ENCODE results near the gene CRTC1.

Gene CRTC1

GRCh38 chr19:18651733-18652132, 31.7 kb upstream of the CRTC1 start:
- no peak for DNase-seq

- no peak for DNase-seq
Measured at GRCh38 chr19:18653853-18654252, 29.6 kb upstream of the CRTC1 start.

- DNase-seq, result no peak
Measured at GRCh38 chr19:18654469-18654868, 29.0 kb upstream of the CRTC1 start.

GRCh38 chr19:18655173-18655844, 28.2 kb upstream of the CRTC1 start:
- no peak for DNase-seq

DNA sequence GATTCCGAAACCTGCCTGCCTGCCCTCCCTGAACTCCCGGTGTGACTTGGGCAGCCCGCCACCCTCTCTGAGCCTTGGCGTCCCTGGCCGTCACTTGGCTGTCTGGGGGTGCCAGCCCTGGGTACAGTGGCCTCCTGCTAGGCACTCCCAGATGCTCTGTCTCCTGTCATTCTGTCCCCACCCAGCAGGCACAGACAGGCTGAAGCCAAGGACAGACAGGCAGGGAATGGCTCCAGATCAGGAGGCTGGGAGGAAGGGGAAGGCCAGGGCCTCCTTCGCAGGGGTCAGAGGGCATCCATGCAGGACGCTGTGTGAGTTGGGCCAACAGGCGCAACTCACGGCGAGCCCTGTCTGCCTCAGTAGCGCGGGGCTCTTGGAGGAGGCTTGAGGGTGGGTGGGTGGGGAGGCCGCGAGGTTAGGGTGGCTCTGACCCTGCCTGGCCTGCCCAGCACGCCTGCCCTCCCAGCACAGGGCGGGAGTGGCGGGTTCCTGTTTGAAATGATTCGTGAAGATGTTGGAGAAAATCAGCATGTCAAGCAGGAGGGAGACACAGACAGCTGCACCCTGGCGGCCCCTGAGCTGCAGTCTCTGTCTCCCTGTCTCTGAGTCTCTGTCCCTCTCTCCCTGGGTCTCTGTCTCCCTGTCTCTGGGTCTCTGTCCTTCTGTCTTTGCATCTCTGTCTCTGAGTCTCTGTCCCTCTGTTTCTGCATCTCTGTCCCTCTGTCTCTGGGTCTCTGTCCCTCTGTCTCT, 27.0 kb upstream of the CRTC1 start:
- no peak for DNase-seq

DNA sequence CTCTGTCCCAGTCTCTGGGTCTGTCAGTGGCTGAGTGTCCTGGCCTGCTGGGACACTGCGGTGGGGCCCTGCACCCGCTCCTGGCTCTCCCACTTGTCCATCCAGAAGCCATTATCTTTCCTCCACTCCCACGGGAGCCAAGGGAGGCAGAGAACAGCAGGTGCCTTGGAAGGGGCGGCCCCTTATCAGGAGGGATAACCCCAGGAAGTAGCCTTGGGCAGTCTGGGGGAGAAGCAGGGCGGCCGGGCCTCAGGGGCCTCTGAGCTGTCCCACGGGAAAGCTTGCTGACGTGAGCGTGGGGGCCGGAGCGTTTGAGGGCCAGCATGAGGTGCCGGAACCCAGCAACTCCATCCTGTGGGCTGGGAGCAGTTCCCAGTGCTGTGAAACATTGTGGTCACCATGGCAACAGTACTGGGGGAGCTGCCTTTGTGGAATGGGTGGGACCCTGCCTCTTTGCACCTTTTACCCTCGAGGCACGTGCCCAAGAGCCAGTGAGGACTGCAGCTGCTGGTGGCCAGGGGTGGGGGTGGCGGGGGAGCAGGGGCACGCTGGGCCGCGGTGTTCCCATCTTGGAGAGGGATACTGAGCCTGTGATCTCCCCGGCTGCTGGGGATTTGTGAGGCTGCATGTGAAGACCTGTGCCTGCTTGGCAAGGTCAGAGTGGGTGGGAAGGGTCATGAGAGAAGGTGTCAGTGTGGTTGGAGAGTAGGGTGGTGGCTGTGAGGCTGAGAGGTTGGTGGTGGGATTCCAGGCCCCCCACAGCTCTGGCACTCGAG, 25.7 kb upstream of the CRTC1 start:
- DNase-seq, result no peak

DNA sequence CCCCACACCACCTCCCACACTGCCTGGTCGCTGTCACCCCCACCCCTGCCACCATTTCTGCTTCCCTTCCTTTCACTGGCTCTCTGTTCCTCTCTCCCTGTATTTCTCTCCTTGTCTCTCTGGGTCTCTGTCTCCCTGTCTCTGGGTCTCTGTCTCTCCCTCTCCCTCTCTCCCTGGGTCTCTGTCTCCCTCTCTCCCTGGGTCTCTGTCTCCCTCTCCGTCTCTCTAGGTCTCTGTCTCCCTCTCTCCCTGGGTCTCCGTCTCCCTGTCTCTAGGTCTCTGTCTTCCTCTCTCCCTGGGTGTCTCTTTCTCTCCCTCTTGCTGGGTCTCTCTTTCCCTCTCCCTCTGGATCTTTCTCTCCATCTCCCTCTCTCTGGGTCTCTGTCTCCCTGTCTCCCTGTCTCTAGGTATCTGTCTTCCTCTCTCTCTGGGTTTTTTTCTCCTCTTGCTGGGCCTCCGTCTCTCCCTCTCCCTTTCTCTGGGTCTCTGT, 25.1 kb upstream of the CRTC1 start:
- no peak for DNase-seq

DNA sequence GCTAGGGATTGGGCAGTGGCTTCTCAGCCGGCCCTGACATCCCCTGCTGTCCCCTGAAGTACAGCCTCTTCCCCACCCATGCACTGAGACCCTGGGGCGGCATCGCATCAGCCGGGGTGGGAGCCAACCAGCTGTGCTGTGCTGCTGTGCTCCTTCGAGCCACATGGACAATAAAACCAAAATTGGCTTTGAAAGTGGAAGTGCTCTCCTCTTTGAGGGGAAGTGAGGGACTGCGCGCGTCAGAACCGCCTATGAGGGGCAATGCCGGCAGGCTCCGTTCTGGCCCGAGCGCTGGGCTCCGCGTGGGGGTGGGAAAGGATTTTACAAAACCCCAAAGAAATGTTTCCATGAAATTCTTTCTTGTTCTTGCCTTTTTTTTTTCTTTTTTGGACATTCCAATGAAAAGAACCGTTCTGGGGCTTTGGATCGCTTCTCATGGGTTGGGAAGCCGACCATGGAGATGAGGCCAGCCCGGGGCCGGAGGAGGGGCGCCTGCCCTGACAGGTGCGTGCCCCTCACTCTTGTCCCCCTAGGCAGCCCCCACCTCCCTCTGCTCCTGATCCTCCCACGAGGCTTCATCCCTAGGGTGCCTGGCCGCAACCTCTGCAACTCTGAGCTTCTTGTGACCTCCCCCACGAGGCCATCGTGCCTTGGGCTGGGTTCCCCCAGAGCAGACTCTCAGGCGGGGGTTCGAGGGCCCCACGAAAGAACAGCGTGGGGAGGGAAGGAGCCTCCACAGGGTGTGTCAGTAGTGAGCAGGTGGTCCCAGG, 24.0 kb upstream of the CRTC1 start:
- no peak for DNase-seq

DNA sequence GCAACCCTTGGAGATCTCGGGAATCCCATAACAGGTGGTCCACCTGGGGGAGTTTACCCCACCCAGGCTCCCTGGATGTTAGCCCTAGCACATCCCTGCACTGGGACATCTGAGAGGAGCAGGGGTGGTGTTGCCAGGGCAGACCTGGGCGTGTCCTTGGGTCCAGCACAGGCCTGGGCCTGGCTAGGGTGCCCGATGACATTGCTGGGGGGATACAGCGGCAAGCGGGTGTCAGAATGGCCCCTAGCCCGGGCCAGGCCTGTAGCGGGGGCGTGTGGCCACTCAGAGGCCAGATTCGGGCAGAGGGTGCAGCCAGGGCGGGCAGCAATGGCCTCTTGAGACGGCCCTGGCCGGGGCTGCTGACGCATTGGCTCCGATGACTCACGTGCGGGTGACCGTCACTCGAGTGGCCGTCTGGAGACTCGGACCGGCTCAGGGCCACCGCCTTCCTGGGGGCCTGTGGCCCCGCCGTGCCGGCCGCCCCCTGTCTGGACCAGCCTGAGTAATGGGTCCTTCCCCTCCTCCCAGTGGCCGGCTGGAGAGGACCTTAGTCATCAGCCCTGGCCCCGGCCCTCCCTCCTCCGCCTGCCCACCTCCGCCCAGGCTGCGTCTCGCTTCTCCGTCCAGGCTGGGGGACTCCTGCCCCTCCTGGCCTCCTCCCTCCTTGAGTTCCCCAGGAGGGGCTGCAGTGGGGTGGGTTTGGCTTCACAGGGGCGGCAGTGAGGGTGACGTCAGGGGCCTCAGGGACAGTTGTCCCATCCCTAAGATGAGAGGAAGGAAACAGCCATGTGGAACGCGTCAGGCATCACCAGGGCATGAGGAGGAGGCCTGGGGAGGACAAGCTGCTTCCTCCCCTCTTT, 23.2 kb upstream of the CRTC1 start:
- no peak for DNase-seq

DNA sequence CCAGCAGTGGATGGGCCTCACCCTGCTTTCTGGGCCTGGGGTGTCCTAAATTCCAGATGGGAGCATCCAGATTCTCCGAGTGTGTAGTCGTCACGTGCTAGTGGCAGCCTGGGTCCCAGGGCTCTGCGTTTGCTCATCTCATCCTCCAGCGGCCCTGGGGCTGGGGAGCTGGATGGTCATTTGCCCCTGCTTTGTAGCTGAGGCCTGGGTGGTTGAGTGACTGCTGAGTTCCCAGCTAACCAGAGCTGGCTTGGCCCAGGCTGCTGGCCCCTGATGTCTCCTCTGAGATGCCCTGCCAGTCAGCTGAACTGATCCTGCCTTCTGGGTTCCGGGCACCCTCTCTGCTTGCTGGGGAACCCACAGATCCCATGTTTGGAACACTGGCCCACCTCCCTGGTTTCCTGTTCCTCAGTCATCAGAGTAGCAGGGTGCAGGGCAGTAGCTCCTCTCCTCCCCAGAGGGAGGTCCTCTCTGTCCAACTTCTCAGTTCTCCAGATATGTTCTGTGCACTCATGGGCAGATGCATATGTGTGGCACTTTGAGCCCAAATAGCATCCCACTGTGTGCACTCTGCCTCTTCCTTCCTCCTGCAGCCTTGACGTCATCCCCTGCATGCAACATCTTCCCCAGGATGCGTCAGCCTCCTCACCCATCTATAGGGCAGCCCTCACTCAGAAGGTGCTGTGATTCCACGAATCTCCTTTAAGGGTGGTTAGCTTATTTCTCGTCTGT, 22.4 kb upstream of the CRTC1 start:
- no peak for DNase-seq

GRCh38 chr19:18662972-18663732, 20.3 kb upstream of the CRTC1 start:
- DNase-seq, result no peak

- peak; percentile 9 for DNase-seq
Measured at GRCh38 chr19:18663940-18664530, 19.4 kb upstream of the CRTC1 start.

GRCh38 chr19:18665771-18666202, 17.7 kb upstream of the CRTC1 start:
- DNase-seq, result no peak

DNA sequence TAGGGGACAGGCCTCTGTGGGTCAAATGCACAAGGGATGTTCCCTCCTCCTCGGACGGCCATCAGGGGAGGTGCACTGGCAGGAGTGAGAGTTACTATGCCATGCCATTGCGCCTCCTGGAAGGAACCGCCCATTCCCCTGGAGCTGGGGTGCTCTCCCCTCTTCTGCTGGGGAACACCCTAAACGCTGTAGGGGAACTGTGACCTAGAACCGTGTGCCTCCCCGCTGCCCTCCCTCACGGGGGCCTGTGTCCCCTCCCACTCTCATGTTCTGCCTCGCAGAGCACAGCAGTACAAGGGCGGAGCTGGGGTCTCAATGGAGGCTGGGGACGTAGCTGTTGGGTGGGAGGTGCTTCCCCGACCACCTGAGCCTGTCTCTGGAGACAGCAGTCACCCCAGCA, 17.2 kb upstream of the CRTC1 start:
- no peak for DNase-seq

DNA sequence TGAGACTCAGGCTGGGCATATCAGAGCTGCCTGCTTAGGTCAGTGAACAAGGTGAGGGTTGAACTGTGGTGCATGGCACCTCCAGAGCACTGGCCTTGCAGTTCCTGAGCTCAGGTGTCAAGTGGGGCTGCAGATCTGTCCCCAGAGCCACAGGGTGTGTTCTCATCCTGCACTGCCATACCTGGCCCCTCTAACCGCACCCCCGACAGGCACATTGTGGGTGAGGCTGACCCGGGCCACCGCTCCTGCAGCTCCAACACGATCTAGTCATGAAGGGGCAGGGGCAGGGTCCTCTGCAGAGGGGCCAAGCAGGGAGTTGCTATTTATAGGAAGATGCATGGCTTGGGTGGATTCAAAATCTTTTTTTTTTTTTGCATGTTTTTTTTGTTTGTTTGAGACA, 16.7 kb upstream of the CRTC1 start:
- DNase-seq, result no peak

DNA sequence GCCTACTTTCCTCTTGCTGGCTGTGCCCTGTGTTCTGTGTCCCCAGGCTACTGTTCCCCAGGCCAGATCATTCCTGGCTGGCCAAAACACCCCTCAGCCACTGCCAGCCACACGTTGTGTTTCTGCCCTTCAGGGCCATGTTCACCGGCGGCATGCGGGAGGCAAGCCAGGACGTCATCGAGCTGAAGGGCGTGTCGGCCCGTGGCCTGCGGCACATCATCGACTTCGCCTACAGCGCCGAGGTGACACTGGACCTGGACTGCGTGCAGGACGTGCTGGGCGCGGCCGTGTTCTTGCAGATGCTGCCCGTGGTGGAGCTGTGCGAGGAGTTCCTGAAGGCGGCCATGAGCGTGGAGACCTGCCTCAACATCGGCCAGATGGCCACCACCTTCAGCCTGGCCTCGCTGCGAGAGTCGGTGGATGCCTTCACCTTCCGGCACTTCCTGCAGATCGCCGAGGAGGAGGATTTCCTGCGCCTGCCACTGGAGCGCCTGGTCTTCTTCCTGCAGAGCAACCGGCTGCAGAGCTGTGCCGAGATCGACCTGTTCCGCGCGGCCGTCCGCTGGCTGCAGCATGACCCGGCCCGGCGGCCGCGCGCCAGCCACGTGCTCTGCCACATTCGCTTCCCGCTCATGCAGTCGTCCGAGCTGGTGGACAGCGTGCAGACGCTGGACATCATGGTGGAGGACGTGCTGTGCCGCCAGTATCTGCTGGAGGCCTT, 15.8 kb upstream of the CRTC1 start:
- DNase-seq, result no peak

GRCh38 chr19:18668252-18668631, 15.2 kb upstream of the CRTC1 start:
- no peak for DNase-seq

- DNase-seq, result no peak
Measured at GRCh38 chr19:18668744-18669523, 14.5 kb upstream of the CRTC1 start.

DNA sequence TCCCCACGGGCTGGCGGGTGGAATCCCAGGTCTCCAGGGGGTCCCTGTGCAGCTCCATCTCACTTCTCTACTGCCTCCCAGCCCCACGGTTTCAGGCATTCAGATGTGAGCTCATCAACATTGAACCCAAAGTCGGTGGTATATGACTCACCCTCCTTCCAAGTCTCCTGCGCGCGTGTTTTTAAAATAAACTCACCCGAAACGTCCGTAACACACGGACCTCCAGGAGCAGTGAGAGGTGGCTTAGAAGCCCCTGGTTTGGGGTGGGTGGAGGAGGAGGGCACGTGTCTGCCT, 14.0 kb upstream of the CRTC1 start:
- no peak for DNase-seq

All from NCI-H510A treated with DMSO at 0.1 percent for 48 hours (cell line).